MM.1S (cell line): ENCODE results near the gene DNTT.

Experiments
- DNase-seq: peaks from one replicate; pipeline ENCODE4 v3.0.0-alpha.2; 2015
- H2AFZ ChIP-seq: fragments of 300-600 bp; sonication (generic); 2 replicates; pipeline ENCODE4 v1.6.0; 2016; ENCODE audit warnings: antibody characterized with exemption, low read length
- H3F3A ChIP-seq: fragments of 300-600 bp; sonication (generic); 2 replicates; pipeline ENCODE4 v1.6.1; 2016; ENCODE audit warnings: mild to moderate bottlenecking, antibody characterized with exemption, low read length, moderate library complexity, mixed read lengths; ENCODE audit not compliant: insufficient read depth
- H3K27ac ChIP-seq: fragments of 300-600 bp; sonication (generic); 2 replicates; pipeline ENCODE4 v1.5.1; 2016; ENCODE audit warnings: mild to moderate bottlenecking, low read length
- H3K27me3 ChIP-seq: fragments of 300-600 bp; sonication (generic); replicated peaks from 2 replicates; pipeline ENCODE4 v1.6.0; 2016; ENCODE audit warnings: low read length; ENCODE audit not compliant: insufficient read depth
- H3K36me3 ChIP-seq: fragments of 300-600 bp; sonication (generic); replicated peaks from 2 replicates; pipeline ENCODE4 v1.6.1; 2016; ENCODE audit warnings: mild to moderate bottlenecking, low read length, mixed read lengths; ENCODE audit not compliant: insufficient read depth
- H3K4me1 ChIP-seq: fragments of 300-600 bp; sonication (generic); 2 replicates; pipeline ENCODE4 v1.6.1; 2016; ENCODE audit warnings: low read length, mixed read lengths
- H3K4me2 ChIP-seq: fragments of 300-600 bp; sonication (generic); 2 replicates; pipeline ENCODE4 v1.6.0; 2016; ENCODE audit warnings: low read depth, low read length
- H3K4me3 ChIP-seq: fragments of 300-600 bp; sonication (generic); 2 replicates; pipeline ENCODE4 v1.5.1; 2016; ENCODE audit warnings: low read length, mixed read lengths
- H3K79me2 ChIP-seq: fragments of 300-600 bp; sonication (generic); 2 replicates; pipeline ENCODE4 v1.6.1; 2016; ENCODE audit warnings: mixed run types, low read length, mixed read lengths
- H3K9ac ChIP-seq: fragments of 300-600 bp; sonication (generic); 2 replicates; pipeline ENCODE4 v1.6.1; 2016; ENCODE audit warnings: low read length, mixed read lengths
- H3K9me2 ChIP-seq: fragments of 300-600 bp; sonication (generic); replicated peaks from 2 replicates; pipeline ENCODE4 v1.6.1; 2016; ENCODE audit warnings: mild to moderate bottlenecking, low read length, mixed read lengths; ENCODE audit not compliant: insufficient read depth
- H3K9me3 ChIP-seq: fragments of 300-600 bp; sonication (generic); replicated peaks from 2 replicates; pipeline ENCODE4 v1.6.1; 2016; ENCODE audit warnings: mild to moderate bottlenecking, low read length, mixed read lengths; ENCODE audit not compliant: insufficient read depth
- H4K20me1 ChIP-seq: fragments of 300-600 bp; sonication (generic); 2 replicates; pipeline ENCODE4 v1.6.1; 2016; ENCODE audit warnings: mild to moderate bottlenecking, low read length, moderate library complexity, mixed read lengths; ENCODE audit not compliant: insufficient read depth
- EZH2 ChIP-seq: fragments of 300-600 bp; sonication (generic); optimal IDR thresholded peaks from 2 replicates; pipeline ENCODE3; 2017; ENCODE audit warnings: low read depth, mild to moderate bottlenecking, antibody characterized with exemption, low read length, mixed read lengths
- EZH2phosphoT487 ChIP-seq: fragments of 300-600 bp; sonication (generic); IDR thresholded peaks from 2 replicates; pipeline ENCODE4 v1.6.1; 2018; ENCODE audit warnings: antibody characterized with exemption, low read length
- TF ChIP-seq, protein P1 (sequence below): fragments of 300-600 bp; sonication (generic); IDR thresholded peaks from 2 replicates; pipeline ENCODE4 v1.5.1; 2016; ENCODE audit warnings: antibody characterized with exemption, low read length, mixed read lengths

DNTT gene

GRCh38 chr10:96379758-96380157 is 75.5 kb downstream of the DNTT start:
- H4K20me1 ChIP-seq, result no peaks in the 10 kb centered on the region
- H3K9ac ChIP-seq, result no peak overlapping the region
- H3K27me3 ChIP-seq, result no peaks in the 10 kb centered on the region
- TF ChIP-seq, protein P1, sequence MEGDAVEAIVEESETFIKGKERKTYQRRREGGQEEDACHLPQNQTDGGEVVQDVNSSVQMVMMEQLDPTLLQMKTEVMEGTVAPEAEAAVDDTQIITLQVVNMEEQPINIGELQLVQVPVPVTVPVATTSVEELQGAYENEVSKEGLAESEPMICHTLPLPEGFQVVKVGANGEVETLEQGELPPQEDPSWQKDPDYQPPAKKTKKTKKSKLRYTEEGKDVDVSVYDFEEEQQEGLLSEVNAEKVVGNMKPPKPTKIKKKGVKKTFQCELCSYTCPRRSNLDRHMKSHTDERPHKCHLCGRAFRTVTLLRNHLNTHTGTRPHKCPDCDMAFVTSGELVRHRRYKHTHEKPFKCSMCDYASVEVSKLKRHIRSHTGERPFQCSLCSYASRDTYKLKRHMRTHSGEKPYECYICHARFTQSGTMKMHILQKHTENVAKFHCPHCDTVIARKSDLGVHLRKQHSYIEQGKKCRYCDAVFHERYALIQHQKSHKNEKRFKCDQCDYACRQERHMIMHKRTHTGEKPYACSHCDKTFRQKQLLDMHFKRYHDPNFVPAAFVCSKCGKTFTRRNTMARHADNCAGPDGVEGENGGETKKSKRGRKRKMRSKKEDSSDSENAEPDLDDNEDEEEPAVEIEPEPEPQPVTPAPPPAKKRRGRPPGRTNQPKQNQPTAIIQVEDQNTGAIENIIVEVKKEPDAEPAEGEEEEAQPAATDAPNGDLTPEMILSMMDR, result no peak
- TF ChIP-seq EZH2phosphoT487 (no peak), EZH2 (no peak)
- no peaks in the 10 kb centered on the region for H3F3A ChIP-seq
- H3K79me2 ChIP-seq, result no peaks in the 10 kb centered on the region
- H3K9me3 ChIP-seq, result no peaks in the 10 kb centered on the region
- no peak for DNase-seq
- no peak overlapping the region for H2AFZ ChIP-seq
- H3K9me2 ChIP-seq, result no peaks in the 10 kb centered on the region
- no peaks in the 10 kb centered on the region for H3K36me3 ChIP-seq
- H3K4me2 ChIP-seq, result no peak overlapping the region
- 0 out of 2 replicates have a peak, but pooled peaks cover under 1% of the 10 kb centered on the region for H3K4me1 ChIP-seq
- H3K4me3 ChIP-seq, result no peak overlapping the region
- no peak overlapping the region for H3K27ac ChIP-seq

- Histone ChIP-seq H3K9me3 (no peaks in the 10 kb centered on the region), H3K4me2 (no peak overlapping the region), H3K4me3 (no peak overlapping the region), H3K27me3 (no peaks in the 10 kb centered on the region), H3K9me2 (no peaks in the 10 kb centered on the region), H2AFZ (no peak overlapping the region), H3K79me2 (no peaks in the 10 kb centered on the region), H3F3A (no peaks in the 10 kb centered on the region), H3K36me3 (no peaks in the 10 kb centered on the region), H4K20me1 (no peaks in the 10 kb centered on the region), H3K4me1 (no peaks in the 10 kb centered on the region), H3K27ac (no peak overlapping the region), H3K9ac (no peak overlapping the region)
- no peak for DNase-seq
- TF ChIP-seq, protein P1, result no peak
- no peak for TF ChIP-seq EZH2
- TF ChIP-seq EZH2phosphoT487, result no peak
These were observed 76.6 kb downstream of the DNTT start for GRCh38 chr10:96380821-96381220.

- Histone ChIP-seq H2AFZ (no peak overlapping the region), H4K20me1 (no peaks in the 10 kb centered on the region), H3F3A (no peaks in the 10 kb centered on the region), H3K4me3 (no peak overlapping the region), H3K27me3 (no peaks in the 10 kb centered on the region), H3K9me3 (no peaks in the 10 kb centered on the region), H3K27ac (no peak overlapping the region), H3K9ac (no peak overlapping the region), H3K79me2 (no peaks in the 10 kb centered on the region), H3K4me1 (no peaks in the 10 kb centered on the region), H3K4me2 (no peak overlapping the region), H3K36me3 (no peaks in the 10 kb centered on the region), H3K9me2 (no peaks in the 10 kb centered on the region)
- DNase-seq, result no peak
- TF ChIP-seq, protein P1, result no peak
- TF ChIP-seq EZH2 (no peak), EZH2phosphoT487 (no peak)
These were observed 80.3 kb downstream of the DNTT start for GRCh38 chr10:96384506-96384905.

- Histone ChIP-seq H3K4me2 (no peak overlapping the region), H3K27me3 (no peaks in the 10 kb centered on the region), H4K20me1 (no peaks in the 10 kb centered on the region), H3K79me2 (no peaks in the 10 kb centered on the region), H3K9me2 (no peaks in the 10 kb centered on the region), H3K9me3 (no peaks in the 10 kb centered on the region), H3K4me3 (no peak overlapping the region), H3K27ac (no peak overlapping the region), H3K36me3 (no peaks in the 10 kb centered on the region), H3K9ac (no peak overlapping the region), H3K4me1 (no peaks in the 10 kb centered on the region), H3F3A (no peaks in the 10 kb centered on the region), H2AFZ (no peak overlapping the region)
- no peak for DNase-seq
- no peak for TF ChIP-seq EZH2phosphoT487
- TF ChIP-seq, protein P1, result no peak
- TF ChIP-seq EZH2, result no peak
These were observed 82.9 kb downstream of the DNTT start for GRCh38 chr10:96387161-96387560.
